Adrenal gland (tissue), 5 donors: ENCODE results near the gene ZP2.
"Not testable (repeated sequence)": the region's sequence is repeated elsewhere in the genome, so short reads cannot be mapped to it uniquely, and the experiment has no call there.

ENCODE experiments used
- POLR2A ChIP-seq, 2 donors: fragments of 450-650 bp; IDR thresholded peaks; one replicate each; pipeline ENCODE4 v1.6.1; 2017; ENCODE audit warnings: antibody characterized with exemption in 2 of 2, mild to moderate bottlenecking in 2 of 2, moderate library complexity in 1 of 2
- TF ChIP-seq, protein P1 (sequence below), 6 experiments: fragments of 450-650 bp in 4 of 6; fragments of 200-600 bp in 2 of 6; sonication (generic) in 1 of 6; IDR thresholded peaks; 1 replicate in 5 of 6; 2 replicates in 1 of 6; pipeline versions ENCODE4 v1.5.1 to v1.8.0; 2016 to 2021; ENCODE audit warnings: antibody characterized with exemption in 6 of 6, mild to moderate bottlenecking in 2 of 6, moderate library complexity in 1 of 6
- donor health status: DM: no; HTN: no; CAD: no.

DNA sequence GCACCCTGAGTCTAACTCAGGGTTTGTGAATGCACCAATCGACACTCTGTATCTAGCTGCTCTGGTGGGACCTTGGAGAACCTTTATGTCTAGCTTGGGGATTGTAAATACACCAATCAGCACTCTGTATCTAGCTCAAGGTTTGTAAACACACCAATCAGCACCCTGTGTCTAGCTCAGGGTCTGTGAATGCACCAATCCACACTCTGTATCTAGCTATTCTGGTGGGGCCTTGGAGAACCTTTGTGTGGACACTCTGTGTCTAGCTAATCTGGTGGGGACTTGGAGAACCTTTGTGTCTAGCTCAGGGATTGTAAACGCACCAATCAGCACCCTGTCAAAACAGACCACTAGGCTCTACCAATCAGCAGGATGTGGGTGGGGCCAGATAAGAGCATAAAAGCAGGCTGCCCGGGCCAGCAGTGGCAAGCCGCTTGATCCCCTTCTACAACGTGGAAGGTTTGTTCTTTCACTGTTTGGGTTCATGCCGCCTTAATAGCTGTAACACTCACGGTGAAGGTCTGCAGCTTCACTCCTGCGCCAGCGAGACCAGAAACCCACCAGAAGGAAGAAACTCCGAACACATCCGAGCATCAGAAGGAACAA lies 58.1 kb downstream of the ZP2 start:
- TF ChIP-seq, protein P1, sequence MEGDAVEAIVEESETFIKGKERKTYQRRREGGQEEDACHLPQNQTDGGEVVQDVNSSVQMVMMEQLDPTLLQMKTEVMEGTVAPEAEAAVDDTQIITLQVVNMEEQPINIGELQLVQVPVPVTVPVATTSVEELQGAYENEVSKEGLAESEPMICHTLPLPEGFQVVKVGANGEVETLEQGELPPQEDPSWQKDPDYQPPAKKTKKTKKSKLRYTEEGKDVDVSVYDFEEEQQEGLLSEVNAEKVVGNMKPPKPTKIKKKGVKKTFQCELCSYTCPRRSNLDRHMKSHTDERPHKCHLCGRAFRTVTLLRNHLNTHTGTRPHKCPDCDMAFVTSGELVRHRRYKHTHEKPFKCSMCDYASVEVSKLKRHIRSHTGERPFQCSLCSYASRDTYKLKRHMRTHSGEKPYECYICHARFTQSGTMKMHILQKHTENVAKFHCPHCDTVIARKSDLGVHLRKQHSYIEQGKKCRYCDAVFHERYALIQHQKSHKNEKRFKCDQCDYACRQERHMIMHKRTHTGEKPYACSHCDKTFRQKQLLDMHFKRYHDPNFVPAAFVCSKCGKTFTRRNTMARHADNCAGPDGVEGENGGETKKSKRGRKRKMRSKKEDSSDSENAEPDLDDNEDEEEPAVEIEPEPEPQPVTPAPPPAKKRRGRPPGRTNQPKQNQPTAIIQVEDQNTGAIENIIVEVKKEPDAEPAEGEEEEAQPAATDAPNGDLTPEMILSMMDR (IDR thresholded peaks at IDR 0.05): not testable (repeated sequence)
- TF ChIP-seq POLR2A (IDR thresholded peaks at IDR 0.05): not testable (repeated sequence)
